ENCODE measurements around the gene PIGH.

The PIGH gene

DNA sequence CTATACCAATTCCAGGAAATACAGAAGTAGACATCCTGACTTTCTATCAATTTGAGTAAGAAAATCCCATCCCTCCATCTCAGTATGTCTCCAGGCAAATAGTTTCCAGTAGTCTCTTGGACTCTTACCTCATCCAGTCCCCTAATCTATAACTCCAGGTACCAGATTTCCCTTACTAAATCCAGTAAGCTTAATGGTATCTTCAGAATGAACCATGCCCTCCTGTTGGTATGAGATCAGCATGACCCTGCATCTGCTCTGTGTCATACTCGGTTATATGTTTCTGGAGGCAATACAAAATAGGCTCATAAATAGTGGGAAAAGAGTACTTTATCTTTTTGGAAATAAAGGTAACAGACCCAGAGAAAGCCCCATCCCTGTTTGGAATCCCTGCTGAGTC is 18.4 kb downstream of the PIGH start:
- Histone ChIP-seq H3K79me1 (replicated peaks; ENCODE audit: low read length, poor library complexity, severe bottlenecking) (no peaks in the 10 kb centered on the region), H3K9me3 (ENCODE audit: control insufficient read depth, low read length) (no peaks in the 10 kb centered on the region), H2AK5ac (ENCODE audit: low read length, severe bottlenecking) (no peak overlapping the region), H4K8ac (ENCODE audit: low read length) (no peak overlapping the region), H3K23ac (ENCODE audit: low read length in 2 of 2) (no peak overlapping the region), H2BK5ac (ENCODE audit: low read depth, low read length, poor library complexity, severe bottlenecking) (no peak overlapping the region), H3K4me1 (ENCODE audit: control insufficient read depth, insufficient read depth, low read depth, low read length) (peaks cover 5% of the 10 kb centered on the region), H3K27ac (ENCODE audit: low read length, poor library complexity, severe bottlenecking) (no peak overlapping the region), H3K4me3 (ENCODE audit: insufficient read depth in 1 of 2, low read depth in 1 of 2, low read length in 2 of 2) (no peak overlapping the region), H3K9ac (ENCODE audit: low read length) (no peak overlapping the region), H4K91ac (ENCODE audit: low read length) (no peak overlapping the region), H3K18ac (ENCODE audit: low read depth in 1 of 2, low read length in 2 of 2) (no peak overlapping the region), H2BK12ac (ENCODE audit: low read length in 2 of 2) (no peak overlapping the region), H2AFZ (ENCODE audit: low read depth, low read length) (no peak overlapping the region), H2BK15ac (ENCODE audit: low read depth, poor library complexity, severe bottlenecking) (no peak overlapping the region), H3K36me3 (ENCODE audit: control insufficient read depth in 1 of 2, insufficient read depth in 2 of 2, low read depth in 1 of 2, low read length in 2 of 2) (peaks cover 0 to 56% of the 10 kb centered on the region in 2 experiments), H3K4ac (ENCODE audit: low read depth in 1 of 2, low read length in 2 of 2) (no peak overlapping the region), H3K27me3 (ENCODE audit: control insufficient read depth in 1 of 2, insufficient read depth in 1 of 2, low read length in 2 of 2) (no peaks in the 10 kb centered on the region), H3K14ac (ENCODE audit: low read length in 2 of 2) (no peak overlapping the region), H2BK120ac (ENCODE audit: low read depth, low read length) (no peak overlapping the region), H3K4me2 (ENCODE audit: low read length, poor library complexity, severe bottlenecking) (no peak overlapping the region)
- no peak for DNase-seq
- WGBS = 81% methylated on average over 1 of the region's 1 CpG

DNA sequence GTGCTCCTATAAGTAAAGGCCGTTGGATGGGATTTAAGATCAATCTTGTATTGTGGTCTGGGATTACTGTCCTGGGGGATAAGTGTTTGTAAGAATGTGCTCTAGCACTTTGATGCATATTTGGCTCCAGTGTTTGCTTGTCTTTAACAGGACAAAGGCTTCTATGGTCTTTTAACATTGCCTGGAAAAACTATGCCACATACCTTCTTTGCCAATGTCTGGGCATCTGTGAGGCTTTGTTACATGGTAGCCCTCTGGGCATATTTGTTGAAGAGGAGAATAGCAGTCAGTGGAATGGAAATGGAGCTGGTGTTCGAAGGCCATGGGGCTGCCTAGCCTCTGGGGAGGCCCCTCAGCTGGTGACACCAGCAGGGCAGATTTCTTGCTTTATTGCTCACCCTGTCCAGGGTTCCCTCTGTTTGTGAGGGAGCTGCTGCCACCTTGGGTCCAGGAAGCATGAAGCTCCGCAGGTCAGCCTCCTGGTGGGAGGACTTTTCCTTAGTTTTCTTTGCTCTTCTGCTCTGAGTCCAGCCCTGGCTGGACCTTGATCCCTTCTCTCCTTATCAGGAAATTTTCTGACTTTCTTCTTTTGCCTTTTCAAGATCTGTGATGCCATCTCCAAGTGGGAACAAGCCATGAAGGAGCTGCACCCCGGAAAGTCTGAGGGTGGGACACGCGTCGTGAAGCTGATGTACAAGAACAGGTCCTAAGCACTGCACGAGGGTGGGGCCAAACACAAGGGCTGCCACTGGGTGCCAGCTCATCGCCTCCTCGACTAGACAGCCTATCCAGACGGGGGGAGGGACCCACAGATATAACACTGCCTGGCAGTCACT is 19.5 kb downstream of the PIGH start:
- H3K4ac ChIP-seq (ENCODE audit: low read depth in 1 of 2, low read length in 2 of 2) = no peak overlapping the region
- H2BK12ac ChIP-seq (ENCODE audit: low read length in 2 of 2) = no peak overlapping the region
- no peak overlapping the region for H2BK120ac ChIP-seq (ENCODE audit: low read depth, low read length)
- no peak overlapping the region for H3K14ac ChIP-seq (ENCODE audit: low read length in 2 of 2)
- H3K79me1 ChIP-seq (replicated peaks; ENCODE audit: low read length, poor library complexity, severe bottlenecking) = no peaks in the 10 kb centered on the region
- no peak overlapping the region for H4K91ac ChIP-seq (ENCODE audit: low read length)
- no peak overlapping the region for H3K9ac ChIP-seq (ENCODE audit: low read length)
- H3K27ac ChIP-seq (ENCODE audit: low read length, poor library complexity, severe bottlenecking) = no peak overlapping the region
- H4K8ac ChIP-seq (ENCODE audit: low read length) = no peak overlapping the region
- H3K9me3 ChIP-seq (ENCODE audit: control insufficient read depth, low read length) = no peaks in the 10 kb centered on the region
- H2AFZ ChIP-seq (ENCODE audit: low read depth, low read length) = no peak overlapping the region
- DNase-seq = no peak
- H3K27me3 ChIP-seq (ENCODE audit: control insufficient read depth in 1 of 2, insufficient read depth in 1 of 2, low read length in 2 of 2) = no peaks in the 10 kb centered on the region
- no peak overlapping the region for H3K4me2 ChIP-seq (ENCODE audit: low read length, poor library complexity, severe bottlenecking)
- 87% methylated on average over 11 of the region's 11 CpGs for WGBS
- no peak overlapping the region for H3K4me3 ChIP-seq (ENCODE audit: insufficient read depth in 1 of 2, low read depth in 1 of 2, low read length in 2 of 2)
- H2AK5ac ChIP-seq (ENCODE audit: low read length, severe bottlenecking) = no peak overlapping the region
- H3K36me3 ChIP-seq (ENCODE audit: control insufficient read depth in 1 of 2, insufficient read depth in 2 of 2, low read depth in 1 of 2, low read length in 2 of 2) = peaks cover 0 to 51% of the 10 kb centered on the region in 2 experiments
- H3K4me1 ChIP-seq (ENCODE audit: control insufficient read depth, insufficient read depth, low read depth, low read length) = peaks cover 12% of the 10 kb centered on the region
- H2BK5ac ChIP-seq (ENCODE audit: low read depth, low read length, poor library complexity, severe bottlenecking) = no peak overlapping the region
- no peak overlapping the region for H3K23ac ChIP-seq (ENCODE audit: low read length in 2 of 2)
- no peak overlapping the region for H2BK15ac ChIP-seq (ENCODE audit: low read depth, poor library complexity, severe bottlenecking)
- no peak overlapping the region for H3K18ac ChIP-seq (ENCODE audit: low read depth in 1 of 2, low read length in 2 of 2)

DNA sequence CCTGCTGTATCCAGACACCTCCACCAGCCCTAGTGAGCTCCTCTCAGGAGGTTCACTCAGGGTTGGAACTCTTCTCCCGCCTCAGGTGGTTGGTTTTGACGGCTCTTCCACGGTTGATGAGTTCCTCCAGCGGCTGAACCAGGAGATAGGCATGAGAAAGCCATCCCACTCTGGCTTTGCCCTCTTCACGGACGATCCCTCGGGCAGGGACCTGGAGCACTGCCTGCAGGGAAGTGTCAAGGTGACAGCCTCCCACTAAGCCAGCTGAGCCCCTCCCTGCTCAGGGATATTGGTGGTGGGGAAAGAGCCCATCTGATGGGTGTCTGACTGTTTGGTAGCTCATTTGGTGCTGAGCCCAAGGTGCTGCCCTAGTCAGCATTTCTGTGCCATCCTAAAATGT is 20.4 kb downstream of the PIGH start:
- H3K4me3 ChIP-seq (ENCODE audit: insufficient read depth in 1 of 2, low read depth in 1 of 2, low read length in 2 of 2) = no peak overlapping the region
- WGBS = 96% methylated on average over 7 of the region's 7 CpGs
- DNase-seq = no peak

DNA sequence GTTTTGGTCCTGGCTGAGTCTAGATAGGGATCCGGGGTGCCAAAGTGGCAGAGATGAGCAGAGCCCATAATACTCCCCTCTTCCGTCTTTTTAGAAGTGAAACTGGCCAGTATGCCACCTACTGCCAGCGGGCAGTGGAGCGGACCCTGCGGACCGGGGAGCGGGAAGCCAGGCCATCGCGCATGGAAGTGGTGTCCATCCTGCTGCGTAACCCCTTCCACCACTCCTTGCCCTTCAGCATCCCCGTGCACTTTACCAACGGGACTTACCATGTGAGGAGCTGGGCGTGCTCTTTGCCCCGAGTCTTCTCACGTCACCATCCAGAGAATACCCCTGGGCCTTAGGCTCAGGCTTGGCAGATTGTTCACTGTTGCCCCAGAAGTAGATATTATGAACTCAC is 21.0 kb downstream of the PIGH start:
- H2BK5ac ChIP-seq (ENCODE audit: low read depth, low read length, poor library complexity, severe bottlenecking) = no peak overlapping the region
- no peak overlapping the region for H3K23ac ChIP-seq (ENCODE audit: low read length in 2 of 2)
- H3K4ac ChIP-seq (ENCODE audit: low read depth in 1 of 2, low read length in 2 of 2) = no peak overlapping the region
- no peak overlapping the region for H3K4me2 ChIP-seq (ENCODE audit: low read length, poor library complexity, severe bottlenecking)
- no peaks in the 10 kb centered on the region for H3K9me3 ChIP-seq (ENCODE audit: control insufficient read depth, low read length)
- DNase-seq = no peak
- H3K9ac ChIP-seq (ENCODE audit: low read length) = no peak overlapping the region
- 79% methylated on average over 15 of the region's 15 CpGs for WGBS
- no peak overlapping the region for H2BK15ac ChIP-seq (ENCODE audit: low read depth, poor library complexity, severe bottlenecking)
- H3K4me3 ChIP-seq (ENCODE audit: insufficient read depth in 1 of 2, low read depth in 1 of 2, low read length in 2 of 2) = no peak overlapping the region
- no peak overlapping the region for H3K14ac ChIP-seq (ENCODE audit: low read length in 2 of 2)
- peaks cover 0 to 56% of the 10 kb centered on the region in 2 experiments for H3K36me3 ChIP-seq (ENCODE audit: control insufficient read depth in 1 of 2, insufficient read depth in 2 of 2, low read depth in 1 of 2, low read length in 2 of 2)
- no peak overlapping the region for H2BK12ac ChIP-seq (ENCODE audit: low read length in 2 of 2)
- H4K8ac ChIP-seq (ENCODE audit: low read length) = no peak overlapping the region
- H4K91ac ChIP-seq (ENCODE audit: low read length) = no peak overlapping the region
- H2AFZ ChIP-seq (ENCODE audit: low read depth, low read length) = no peak overlapping the region
- no peak overlapping the region for H3K27ac ChIP-seq (ENCODE audit: low read length, poor library complexity, severe bottlenecking)
- no peak overlapping the region for H2AK5ac ChIP-seq (ENCODE audit: low read length, severe bottlenecking)
- H2BK120ac ChIP-seq (ENCODE audit: low read depth, low read length) = no peak overlapping the region
- peaks cover 13% of the 10 kb centered on the region for H3K4me1 ChIP-seq (ENCODE audit: control insufficient read depth, insufficient read depth, low read depth, low read length)
- no peak overlapping the region for H3K18ac ChIP-seq (ENCODE audit: low read depth in 1 of 2, low read length in 2 of 2)
- no peaks in the 10 kb centered on the region for H3K27me3 ChIP-seq (ENCODE audit: control insufficient read depth in 1 of 2, insufficient read depth in 1 of 2, low read length in 2 of 2)
- H3K79me1 ChIP-seq (replicated peaks; ENCODE audit: low read length, poor library complexity, severe bottlenecking) = no peaks in the 10 kb centered on the region

More for the DNA sequence above, 20.4 kb downstream of the PIGH start:
- Histone ChIP-seq H2BK120ac (ENCODE audit: low read depth, low read length) (no peak overlapping the region), H3K27me3 (ENCODE audit: control insufficient read depth in 1 of 2, insufficient read depth in 1 of 2, low read length in 2 of 2) (no peaks in the 10 kb centered on the region), H3K14ac (ENCODE audit: low read length in 2 of 2) (no peak overlapping the region), H3K79me1 (replicated peaks; ENCODE audit: low read length, poor library complexity, severe bottlenecking) (no peaks in the 10 kb centered on the region), H3K36me3 (ENCODE audit: control insufficient read depth in 1 of 2, insufficient read depth in 2 of 2, low read depth in 1 of 2, low read length in 2 of 2) (peaks cover 0 to 53% of the 10 kb centered on the region in 2 experiments), H3K4ac (ENCODE audit: low read depth in 1 of 2, low read length in 2 of 2) (no peak overlapping the region), H3K18ac (ENCODE audit: low read depth in 1 of 2, low read length in 2 of 2) (no peak overlapping the region), H2BK5ac (ENCODE audit: low read depth, low read length, poor library complexity, severe bottlenecking) (no peak overlapping the region), H3K23ac (ENCODE audit: low read length in 2 of 2) (no peak overlapping the region), H2AFZ (ENCODE audit: low read depth, low read length) (no peak overlapping the region), H3K9ac (ENCODE audit: low read length) (no peak overlapping the region), H2AK5ac (ENCODE audit: low read length, severe bottlenecking) (no peak overlapping the region), H3K4me1 (ENCODE audit: control insufficient read depth, insufficient read depth, low read depth, low read length) (peaks cover 13% of the 10 kb centered on the region), H2BK12ac (ENCODE audit: low read length in 2 of 2) (no peak overlapping the region), H3K4me2 (ENCODE audit: low read length, poor library complexity, severe bottlenecking) (no peak overlapping the region), H2BK15ac (ENCODE audit: low read depth, poor library complexity, severe bottlenecking) (no peak overlapping the region), H3K27ac (ENCODE audit: low read length, poor library complexity, severe bottlenecking) (no peak overlapping the region), H4K8ac (ENCODE audit: low read length) (no peak overlapping the region), H3K9me3 (ENCODE audit: control insufficient read depth, low read length) (no peaks in the 10 kb centered on the region), H4K91ac (ENCODE audit: low read length) (no peak overlapping the region)

Data from mesenchymal stem cell (in vitro differentiated cells and primary cell).